NAMALWA (cell line): ENCODE data around the gene RAP1GAP.
A peak's percentile ranks its signal among the peaks of the same experiment; 100 is the strongest.

Experiments used
- DNase-seq: peaks from one replicate; pipeline ENCODE4 v3.0.0-alpha.2; 2015; ENCODE audit warnings: low spot score

RAP1GAP gene

DNA sequence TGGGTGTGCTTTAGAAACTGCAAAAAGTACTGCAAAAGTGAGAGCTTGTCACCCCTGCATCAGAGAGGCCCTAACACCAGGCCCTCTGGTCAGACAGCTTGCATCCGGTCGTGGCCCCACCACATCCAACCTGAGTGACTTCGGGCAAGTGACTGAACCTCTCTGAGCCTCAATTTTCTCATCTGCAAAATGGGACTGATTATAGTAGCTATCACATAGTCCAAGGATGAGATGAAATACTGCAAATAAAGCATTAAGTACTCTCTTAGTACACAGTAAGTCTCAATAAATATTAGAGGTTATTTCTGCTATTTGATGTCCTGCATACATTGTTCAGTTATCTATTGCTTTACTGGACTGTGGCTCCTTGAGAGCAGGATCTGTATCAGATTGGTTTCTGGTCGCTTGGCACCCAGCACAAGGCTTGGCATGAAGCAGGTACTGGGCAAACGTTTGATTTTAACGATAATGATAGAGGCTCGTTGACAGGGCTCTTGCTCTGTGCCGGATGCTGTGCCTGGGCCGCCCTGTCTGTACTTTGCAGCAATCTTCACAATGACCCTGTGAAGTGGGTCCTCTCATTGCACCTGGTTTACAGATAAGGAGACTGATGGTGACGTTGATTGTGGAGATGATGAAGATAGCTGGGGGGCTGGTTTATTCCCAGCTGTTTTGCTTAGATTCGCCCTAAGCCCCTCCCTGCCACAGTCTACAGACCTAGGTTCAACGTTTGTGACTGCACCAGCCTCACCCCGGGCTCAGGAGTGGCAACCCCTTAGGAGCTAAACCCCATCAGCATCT lies 43.6 kb downstream of the RAP1GAP start:
- no peak for DNase-seq

- DNase-seq, result no peak
These were observed 44.4 kb downstream of the RAP1GAP start for GRCh38 chr1:21624571-21625389.

DNA sequence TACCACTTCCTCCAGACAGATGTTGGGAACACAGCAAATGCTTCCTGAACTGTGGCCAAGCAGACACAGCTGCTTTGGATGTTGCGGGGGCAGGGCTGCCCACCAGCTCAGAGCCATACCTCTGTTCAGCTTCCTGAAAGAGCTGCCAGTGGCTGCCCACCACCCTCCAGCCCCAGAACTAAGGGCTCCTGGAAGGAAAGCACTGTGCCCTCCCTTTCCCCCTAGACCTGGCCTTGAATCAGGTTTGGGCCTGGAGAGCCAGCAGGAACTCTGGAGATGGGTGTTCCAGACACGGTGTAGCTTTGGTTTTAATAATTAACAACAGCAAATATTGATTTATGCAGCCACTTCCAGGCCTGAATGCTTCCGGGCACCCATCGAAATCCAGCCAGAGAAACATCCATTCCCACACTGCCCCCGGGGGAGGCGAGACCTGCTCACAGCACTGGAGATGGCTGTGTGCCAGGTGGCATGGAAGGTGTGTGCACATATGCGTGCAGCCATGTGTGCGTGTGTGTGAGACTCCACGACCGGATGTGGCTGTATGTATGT lies 45.7 kb downstream of the RAP1GAP start:
- peak; percentile 21 for DNase-seq

DNA sequence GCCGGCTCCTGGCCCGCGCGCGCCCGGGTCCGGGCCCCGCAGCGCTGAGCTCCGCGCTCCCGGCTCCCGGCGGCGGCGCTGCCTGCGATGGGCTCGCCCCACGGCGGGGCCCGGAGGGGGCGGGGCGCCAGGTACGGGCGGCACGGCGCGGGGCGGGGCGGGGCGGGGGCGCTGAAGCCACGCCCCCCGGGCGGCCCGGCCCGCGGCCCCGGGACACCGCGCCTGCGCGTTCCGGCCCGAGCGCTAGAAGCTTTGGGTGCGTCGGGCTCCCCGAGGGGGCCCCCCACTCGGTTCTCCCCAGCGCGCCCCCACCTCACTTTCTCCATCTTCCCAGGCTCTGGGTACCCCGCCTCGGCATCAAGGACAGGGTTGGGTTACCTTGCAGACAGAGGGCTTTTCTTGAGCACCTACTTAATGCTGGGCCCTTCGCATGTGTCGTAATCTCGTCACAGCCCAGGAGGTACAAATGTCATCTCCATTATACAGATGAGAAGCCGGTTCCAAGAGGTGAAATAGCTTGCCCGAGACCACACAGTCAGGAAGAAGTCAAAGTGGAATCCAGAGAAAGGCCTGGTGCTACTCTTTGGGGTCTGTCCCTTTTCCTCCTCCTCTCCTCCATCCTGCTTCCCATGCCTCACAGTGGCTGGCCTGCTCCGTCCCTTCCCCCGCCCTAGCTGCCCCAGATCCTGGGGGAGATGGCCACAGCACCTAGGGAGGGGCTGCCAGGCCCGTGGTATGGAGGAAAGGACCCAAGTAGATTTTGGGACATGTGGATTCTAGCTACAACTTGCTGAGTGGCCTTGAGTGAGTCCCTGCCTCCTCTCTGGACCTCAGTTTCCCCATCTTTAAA lies 46.5 kb downstream of the RAP1GAP start:
- DNase-seq, result no peak

DNA sequence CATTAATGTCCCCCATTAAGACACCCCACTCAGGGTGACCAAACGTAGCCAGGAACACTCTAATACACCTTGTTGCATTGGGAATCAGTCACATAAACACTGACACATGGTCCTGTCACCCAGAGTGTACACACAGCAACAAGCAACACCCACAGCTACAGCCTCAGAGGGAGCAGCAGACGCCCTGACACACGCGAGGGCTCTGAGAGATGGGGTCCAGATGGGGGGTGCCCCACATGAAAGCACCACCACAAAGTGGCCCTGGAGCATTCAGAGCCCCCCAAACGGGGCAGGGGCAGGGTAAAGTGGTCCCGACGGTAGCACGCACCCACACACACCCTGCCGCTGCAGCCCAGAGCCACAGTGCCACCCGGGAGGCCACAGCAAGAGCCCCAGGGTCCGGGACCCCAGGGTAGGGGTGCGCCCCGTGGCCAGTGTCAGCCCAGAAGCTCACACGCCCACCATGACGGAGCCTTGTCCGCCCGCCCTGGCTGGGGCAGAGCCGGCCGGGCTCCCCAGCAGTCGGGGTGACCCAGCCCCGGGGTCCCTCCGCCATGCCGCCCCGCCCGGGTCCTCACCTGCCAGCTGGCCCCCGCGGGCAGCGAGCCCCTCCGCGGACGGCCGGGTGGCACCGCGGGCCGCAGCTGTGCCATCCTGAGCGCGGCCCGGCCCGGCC lies 47.3 kb downstream of the RAP1GAP start:
- no peak for DNase-seq

- no peak for DNase-seq
These were observed 48.1 kb downstream of the RAP1GAP start for GRCh38 chr1:21621051-21621450.

GRCh38 chr1:21620496-21620895 lies 48.7 kb downstream of the RAP1GAP start:
- no peak for DNase-seq

GRCh38 chr1:21620011-21620410 lies 49.1 kb downstream of the RAP1GAP start:
- DNase-seq, result no peak

DNA sequence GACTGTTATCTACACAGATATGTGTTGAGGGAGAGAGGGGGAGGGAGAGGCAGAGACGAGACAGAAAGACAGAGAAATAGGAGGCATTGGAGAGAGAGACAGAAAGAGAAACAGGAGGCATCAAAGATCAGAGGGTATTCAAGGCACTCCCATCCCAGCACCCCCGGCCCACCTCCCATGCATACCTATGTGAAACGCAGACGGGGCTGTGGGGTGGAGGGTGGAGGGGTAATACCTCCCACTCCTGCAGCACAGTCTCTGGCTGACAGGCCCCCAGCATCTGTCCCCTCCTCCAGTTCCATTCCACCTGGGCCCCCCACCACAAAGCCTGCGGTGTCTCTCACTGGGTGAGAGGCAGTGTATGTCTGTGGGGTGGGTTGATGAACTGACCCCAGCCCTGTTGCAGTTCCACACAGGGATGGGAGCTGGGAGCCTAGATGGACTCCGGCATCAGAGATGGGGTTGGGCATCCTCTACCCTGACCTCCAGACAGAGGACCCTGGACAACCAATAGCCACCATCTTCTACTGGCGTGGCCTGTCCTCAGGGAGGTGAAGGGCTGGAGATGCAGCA lies 49.7 kb downstream of the RAP1GAP start:
- DNase-seq, result no peak

DNA sequence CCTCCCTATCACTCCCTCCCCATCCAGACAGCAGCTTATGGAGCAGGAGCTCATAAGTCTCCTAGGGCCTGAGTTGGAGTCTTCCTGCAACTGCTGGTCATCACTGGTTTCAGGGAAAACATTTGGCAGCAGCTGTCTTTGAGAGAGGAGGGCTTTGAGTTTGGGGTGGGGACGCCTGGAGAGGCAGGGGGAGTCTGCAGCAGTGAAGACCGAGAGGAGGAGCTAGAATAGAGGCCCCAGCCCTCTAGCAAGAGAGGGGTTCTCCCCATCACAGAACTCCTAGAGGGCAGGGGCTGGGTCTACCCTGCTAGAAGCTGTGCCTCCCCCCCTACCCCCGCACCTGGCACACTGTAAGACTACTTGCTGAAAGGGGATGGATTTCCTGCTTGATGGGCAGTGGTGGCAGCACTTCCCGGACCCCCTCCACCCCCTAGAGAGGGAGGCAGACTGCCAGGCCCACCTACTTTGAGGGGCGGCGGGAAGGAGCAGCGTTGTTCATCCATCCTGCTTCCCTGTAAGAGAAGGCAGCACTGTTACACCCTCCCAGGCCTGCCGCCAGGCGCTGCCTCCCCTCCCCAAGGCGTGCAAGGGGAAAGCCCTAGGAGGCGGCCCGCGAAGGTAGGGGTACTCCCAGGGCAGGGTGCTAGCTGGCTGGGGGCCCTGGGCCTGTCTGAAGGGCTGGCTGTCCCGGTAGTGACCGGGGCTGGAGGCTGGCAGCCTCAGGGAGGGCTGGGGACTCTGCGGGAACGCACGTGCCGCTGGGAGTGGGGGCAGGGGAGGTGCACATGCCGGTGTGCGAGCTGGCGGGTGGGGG lies 50.4 kb downstream of the RAP1GAP start:
- no peak for DNase-seq

DNA sequence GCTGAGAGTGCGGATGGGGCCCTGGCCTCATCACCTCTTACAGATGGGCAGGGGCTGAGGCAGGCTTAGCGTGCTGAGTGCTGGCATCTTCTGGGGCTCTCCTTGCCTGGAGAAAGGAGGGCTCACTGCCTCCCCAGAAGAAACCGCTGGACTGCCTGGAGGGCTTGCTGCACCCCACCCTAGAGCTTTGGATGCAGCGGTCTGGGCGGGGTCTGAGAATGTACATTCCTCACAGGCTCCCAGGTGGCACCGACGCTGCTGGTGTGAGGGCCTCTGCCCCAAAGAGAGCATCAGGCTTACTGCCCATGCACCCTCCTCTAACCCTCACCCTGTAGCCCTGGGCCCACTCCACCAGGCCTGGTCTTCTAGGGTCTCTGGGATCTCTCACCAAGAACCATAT lies 51.1 kb downstream of the RAP1GAP start:
- DNase-seq, result no peak

DNA sequence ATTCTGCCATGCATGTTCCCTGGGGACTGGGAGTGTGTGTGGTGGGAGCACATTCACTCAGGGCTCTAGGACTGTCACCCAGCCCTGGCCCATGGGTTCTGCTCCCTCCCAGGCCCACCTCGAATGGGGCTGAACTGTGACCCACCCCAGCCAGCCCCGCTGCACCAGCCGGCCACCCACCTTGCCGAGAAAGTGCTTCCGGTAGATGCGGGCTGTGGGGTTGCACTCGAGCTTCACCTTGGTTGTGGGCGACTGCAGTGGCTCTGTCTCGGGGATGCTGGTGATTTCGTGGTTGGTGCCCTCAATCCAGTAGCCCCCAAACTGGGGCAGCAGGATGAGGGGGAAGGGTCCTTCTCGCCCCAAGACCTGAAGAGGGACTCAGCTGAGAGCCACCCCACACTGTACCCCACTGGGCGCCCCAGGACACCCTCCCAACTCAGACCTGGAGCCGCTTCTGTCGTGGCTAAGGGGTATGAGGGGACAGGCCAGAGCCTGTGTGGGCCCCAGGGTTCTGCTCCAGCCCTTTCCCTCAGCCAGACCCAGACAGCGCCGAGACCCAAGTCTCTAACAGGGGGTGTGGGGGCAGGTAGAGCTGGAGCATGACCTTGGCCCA lies 51.9 kb downstream of the RAP1GAP start:
- DNase-seq, result no peak

DNA sequence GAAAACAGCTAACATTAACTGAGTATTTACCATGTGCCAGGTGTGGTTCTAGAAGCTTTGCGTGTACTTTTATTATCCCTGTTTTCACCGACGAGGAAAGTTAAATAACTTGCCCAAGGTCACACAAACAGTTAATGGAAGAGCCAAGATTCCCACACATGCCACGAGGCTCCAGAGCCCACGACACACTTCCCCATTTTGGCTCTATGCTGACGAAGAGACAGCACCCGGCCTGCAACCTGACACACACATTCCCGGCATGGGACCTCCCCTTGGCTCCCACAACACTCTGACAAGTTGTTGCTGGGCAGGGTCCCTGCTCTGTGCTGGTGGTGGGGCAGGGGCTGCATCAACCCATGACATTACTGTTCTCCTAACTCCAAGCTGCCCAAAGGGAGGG lies 52.8 kb downstream of the RAP1GAP start:
- no peak for DNase-seq

GRCh38 chr1:21614419-21615115 lies 54.6 kb downstream of the RAP1GAP start:
- no peak for DNase-seq

DNA sequence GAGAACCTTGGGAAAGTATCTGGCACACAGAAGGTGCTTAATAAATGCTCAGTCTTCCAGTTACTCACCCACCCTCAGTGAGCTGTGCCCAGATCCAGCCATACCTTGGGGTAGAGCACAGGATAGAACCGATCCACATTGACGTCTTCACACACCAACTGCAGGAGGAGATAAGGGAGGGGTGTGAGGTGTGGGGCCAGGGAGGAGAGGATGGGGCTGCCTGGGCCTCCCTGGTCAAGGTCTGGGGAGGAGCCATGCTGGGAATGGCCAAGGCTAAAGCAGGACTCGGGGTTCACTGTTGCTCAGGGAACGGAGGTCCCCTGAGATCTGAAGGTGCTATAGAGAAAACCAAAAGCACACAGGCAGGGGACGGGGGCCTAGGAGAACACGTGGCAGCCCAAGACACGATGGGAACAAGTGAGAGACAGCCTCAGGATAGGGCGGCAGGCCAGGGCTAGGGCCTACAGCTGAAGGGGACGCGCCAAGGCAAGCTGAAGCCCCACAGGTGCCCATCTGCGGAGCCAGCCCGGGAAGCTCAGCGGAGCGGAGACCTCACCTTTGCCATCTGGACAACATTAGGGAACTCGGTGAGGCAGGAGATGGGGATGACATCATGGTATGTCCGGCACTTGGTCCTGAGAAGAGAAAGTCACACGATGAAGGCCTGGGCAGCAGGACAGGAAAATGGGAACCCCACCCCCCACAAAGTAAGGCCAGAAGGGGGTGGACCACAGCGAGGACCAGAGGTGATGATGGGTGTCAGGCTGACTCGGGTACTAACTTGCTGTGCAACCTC lies 55.9 kb downstream of the RAP1GAP start:
- no peak for DNase-seq

DNA sequence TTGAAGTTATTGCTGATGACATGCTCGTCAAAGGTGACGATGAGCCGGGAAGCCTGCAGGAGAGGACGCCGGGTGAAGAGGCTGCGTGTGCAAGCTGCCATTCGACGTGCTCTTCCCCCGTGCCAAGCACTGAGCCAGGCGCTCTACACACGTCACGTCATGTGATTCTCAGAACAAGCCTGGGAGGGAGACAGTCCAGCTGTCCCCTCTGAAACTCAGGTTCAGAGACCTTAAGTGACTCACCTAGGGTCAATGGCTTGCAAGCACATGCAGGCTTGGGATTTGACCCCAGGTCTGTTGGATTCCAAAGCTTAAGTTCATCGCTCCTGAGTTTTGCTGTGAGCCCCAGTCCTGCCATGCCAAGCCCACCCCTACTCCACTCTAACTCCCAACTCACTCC lies 57.1 kb downstream of the RAP1GAP start:
- DNase-seq, result no peak

DNA sequence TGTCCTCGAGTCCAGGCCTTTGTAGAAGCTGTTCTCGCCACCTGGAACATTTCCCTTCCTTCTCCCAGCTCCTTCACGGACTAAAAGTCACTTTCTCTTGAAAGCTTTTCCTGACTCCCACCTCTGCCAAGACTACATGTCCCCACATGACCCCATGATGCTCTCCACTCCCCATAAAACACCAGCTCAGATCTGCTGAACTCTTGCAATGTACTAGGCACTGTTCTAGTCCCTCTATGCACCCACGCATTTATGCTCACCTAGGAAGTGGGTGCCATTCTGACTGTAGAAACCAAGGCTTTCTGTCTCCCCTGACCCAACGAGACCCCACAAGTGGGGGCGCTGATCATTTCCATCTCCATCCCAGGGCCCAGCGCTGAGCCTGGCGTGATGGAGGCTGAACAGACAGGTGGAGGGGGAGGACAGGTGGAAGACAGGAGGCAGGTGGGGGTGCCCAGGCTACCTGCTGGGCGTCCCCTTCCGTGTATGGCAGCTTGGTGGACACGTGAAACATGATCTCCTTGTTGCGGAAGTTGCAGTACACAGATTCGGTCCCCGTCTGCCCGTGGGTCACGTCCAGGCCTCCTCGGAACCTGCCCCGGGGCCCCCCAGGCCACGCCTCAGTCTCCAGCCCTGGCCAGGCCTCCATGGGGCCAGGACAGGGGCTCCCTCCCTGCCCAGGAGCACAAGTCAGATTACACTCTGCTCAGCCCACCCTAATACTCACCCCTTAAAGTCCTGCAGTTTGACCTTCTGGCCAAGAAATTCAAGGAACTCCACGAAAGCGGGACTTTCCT lies 58.0 kb downstream of the RAP1GAP start:
- DNase-seq, result no peak

DNA sequence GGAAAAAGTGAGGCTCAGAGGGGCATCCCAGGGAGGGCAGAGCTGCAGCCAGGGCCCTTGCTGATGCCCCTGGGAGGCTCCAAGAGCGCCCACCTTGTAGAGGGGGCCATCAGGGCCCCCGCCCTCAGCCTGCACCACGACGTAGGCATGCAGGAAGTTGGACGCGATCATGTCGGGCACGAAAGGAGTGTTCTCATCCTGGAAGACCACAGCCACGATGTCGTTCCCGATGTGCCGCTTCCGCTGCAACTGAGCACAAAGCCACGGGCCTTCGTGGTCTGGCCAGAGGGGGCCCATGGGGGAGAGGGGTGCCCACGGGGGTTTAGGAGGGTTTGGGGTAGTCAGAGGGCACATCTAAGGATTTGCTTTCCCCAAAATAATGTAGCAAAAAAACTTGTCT lies 59.1 kb downstream of the RAP1GAP start:
- no peak for DNase-seq
